ENCODE measurements around the gene ENDOU.

Gene ENDOU

DNA sequence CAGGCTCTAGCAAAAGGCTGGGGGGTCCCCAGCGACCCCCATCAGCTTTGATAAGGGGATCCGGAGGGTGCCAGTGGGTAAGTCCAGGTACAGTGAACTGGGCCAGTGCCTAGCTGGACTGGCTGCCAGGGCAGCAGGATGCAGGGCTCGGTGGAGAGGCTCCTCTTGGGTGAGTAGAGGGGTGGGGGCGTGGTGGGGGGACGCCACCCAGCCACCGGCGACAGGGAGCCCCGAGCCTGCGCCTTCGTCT is 33.2 kb upstream of the ENDOU start:
- Histone ChIP-seq H3K4me1 (peaks cover 53% of the 10 kb centered on the region), H3K27me3 (no peaks in the 10 kb centered on the region), H3K4me3 (ENCODE audit: low read depth, low read length) (peak overlapping the region; percentile 67), H3K9me3 (no peaks in the 10 kb centered on the region), H3K36me3 (no peaks in the 10 kb centered on the region)
- TF ChIP-seq, protein P1, sequence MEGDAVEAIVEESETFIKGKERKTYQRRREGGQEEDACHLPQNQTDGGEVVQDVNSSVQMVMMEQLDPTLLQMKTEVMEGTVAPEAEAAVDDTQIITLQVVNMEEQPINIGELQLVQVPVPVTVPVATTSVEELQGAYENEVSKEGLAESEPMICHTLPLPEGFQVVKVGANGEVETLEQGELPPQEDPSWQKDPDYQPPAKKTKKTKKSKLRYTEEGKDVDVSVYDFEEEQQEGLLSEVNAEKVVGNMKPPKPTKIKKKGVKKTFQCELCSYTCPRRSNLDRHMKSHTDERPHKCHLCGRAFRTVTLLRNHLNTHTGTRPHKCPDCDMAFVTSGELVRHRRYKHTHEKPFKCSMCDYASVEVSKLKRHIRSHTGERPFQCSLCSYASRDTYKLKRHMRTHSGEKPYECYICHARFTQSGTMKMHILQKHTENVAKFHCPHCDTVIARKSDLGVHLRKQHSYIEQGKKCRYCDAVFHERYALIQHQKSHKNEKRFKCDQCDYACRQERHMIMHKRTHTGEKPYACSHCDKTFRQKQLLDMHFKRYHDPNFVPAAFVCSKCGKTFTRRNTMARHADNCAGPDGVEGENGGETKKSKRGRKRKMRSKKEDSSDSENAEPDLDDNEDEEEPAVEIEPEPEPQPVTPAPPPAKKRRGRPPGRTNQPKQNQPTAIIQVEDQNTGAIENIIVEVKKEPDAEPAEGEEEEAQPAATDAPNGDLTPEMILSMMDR (IDR thresholded peaks at IDR 0.05; ENCODE audit: low read depth, low read length): no peak
- DNase-seq: no peak

DNA sequence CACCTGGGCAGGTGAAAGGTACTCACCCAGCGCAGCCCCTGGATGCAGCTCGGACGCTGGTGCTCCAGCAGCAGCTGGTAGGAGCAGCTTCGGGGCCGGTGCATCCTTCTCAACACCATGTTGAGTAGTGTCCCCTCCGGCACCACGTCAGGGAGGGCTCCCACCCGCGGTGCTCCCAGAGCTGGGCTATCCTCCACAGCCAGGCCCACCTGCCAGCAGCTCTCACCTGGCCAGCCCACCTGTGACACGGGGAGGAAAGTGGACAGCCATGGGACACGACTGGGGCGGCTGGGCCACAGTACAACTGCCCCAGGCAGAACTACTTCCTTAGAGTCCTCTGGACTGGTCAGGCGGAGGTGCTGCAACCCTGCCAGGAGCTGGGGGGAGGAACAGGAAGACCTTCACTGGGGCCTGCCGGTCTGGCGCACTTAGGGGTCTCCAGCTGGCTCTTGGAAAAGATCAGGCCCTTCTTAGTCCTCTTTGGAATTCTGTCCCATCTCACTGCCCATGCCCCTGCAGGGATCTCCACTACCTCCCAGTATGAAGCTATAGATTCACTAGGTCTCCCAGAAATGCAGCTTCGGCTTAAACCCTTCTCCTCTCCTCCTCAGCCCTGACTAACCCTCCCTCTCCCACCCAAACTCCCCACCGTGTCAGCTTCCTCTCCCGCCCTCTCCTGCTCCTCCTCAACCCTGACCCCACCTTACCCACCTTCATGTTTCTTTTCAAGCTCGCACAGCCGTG is 32.7 kb upstream of the ENDOU start:
- Histone ChIP-seq H3K4me1 (peaks cover 54% of the 10 kb centered on the region), H3K36me3 (no peaks in the 10 kb centered on the region), H3K27me3 (no peaks in the 10 kb centered on the region), H3K4me3 (ENCODE audit: low read depth, low read length) (peak overlapping the region; percentile 67), H3K9me3 (no peaks in the 10 kb centered on the region)
- DNase-seq: no peak
- TF ChIP-seq, protein P1 (IDR thresholded peaks at IDR 0.05; ENCODE audit: low read depth, low read length): no peak

DNA sequence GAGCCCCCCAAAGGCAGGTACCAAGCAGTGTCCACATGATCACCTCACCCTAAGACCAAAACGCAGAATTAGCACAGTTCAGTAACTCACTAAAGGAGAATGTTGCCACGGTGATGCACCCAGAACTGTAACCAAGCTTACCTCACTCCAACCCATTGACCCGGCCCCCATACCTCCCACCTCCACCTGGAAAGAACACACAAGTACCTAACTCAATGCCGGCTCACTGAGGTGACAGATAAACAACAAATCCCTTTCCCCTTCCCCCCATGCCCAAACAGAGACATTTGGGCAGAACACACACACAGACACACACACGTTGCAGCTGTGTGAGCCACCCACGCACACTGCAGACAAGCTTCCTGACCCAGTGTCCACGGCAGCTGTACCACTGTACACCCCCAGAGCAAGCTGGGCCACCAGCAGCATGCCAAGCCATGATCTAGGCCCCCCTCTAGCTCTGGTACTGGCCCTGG is 32.1 kb upstream of the ENDOU start:
- DNase-seq: no peak
- Histone ChIP-seq H3K9me3 (no peaks in the 10 kb centered on the region), H3K27me3 (no peaks in the 10 kb centered on the region), H3K4me1 (peaks cover 57% of the 10 kb centered on the region), H3K36me3 (no peaks in the 10 kb centered on the region), H3K4me3 (ENCODE audit: low read depth, low read length) (no peak overlapping the region)
- TF ChIP-seq, protein P1 (IDR thresholded peaks at IDR 0.05; ENCODE audit: low read depth, low read length): no peak

GRCh38 chr12:47755655-47756562 is 30.6 kb upstream of the ENDOU start:
- no peak for DNase-seq
- Histone ChIP-seq H3K4me3 (ENCODE audit: low read depth, low read length) (no peak overlapping the region), H3K36me3 (no peaks in the 10 kb centered on the region), H3K9me3 (no peaks in the 10 kb centered on the region), H3K27me3 (no peaks in the 10 kb centered on the region), H3K4me1 (peaks cover 51% of the 10 kb centered on the region)
- TF ChIP-seq, protein P1 (IDR thresholded peaks at IDR 0.05; ENCODE audit: low read depth, low read length): no peak

GRCh38 chr12:47754881-47755280 is 29.6 kb upstream of the ENDOU start:
- H3K9me3 ChIP-seq: no peaks in the 10 kb centered on the region
- H3K4me1 ChIP-seq: peaks cover 51% of the 10 kb centered on the region
- no peaks in the 10 kb centered on the region for H3K27me3 ChIP-seq
- TF ChIP-seq, protein P1 (IDR thresholded peaks at IDR 0.05; ENCODE audit: low read depth, low read length): no peak
- no peak for DNase-seq
- no peaks in the 10 kb centered on the region for H3K36me3 ChIP-seq
- no peak overlapping the region for H3K4me3 ChIP-seq (ENCODE audit: low read depth, low read length)

DNA sequence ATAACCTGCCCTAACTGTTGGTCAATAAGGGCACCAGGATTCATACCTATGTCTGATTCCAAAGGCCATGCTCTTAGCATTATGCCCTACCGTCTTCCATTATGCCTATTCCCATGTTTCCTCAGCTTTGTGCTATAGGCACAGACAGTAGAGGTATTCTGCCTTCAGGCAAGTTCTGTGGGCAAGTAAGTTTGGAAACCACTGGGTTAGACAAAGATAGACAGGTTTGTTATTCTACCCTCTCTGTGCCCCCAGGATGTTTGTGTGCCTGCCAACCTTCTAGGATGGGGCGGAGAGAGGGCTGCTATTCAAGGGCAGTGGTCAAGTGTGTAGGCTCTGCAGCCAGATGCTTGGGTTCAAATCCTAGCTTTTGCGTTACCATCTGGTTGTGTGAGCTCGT is 28.8 kb upstream of the ENDOU start:
- no peak for DNase-seq
- Histone ChIP-seq H3K36me3 (no peaks in the 10 kb centered on the region), H3K4me3 (ENCODE audit: low read depth, low read length) (no peak overlapping the region), H3K4me1 (peaks cover 51% of the 10 kb centered on the region), H3K9me3 (no peaks in the 10 kb centered on the region), H3K27me3 (no peaks in the 10 kb centered on the region)
- TF ChIP-seq, protein P1 (IDR thresholded peaks at IDR 0.05; ENCODE audit: low read depth, low read length): no peak
